A549 (cell line): ENCODE measurements around the gene NEK8. TPM values are rescaled to one million over a fixed set of nuclear protein-coding genes. Genes with fewer than 3 reads are reported as not detected.

Experiments used
- ATAC-seq, 2 experiments: fragments of 200-7000 bp in 1 of 2; fragments of >200 bp in 1 of 2; cut with Nextera tagmentation in 1 of 2; cut with Tn5 transposase in 1 of 2; 3 replicates each; pipeline versions ENCODE4 v1.8.0 to v1.9.1; 2018 to 2020; ENCODE audit warnings: mild to moderate bottlenecking in 1 of 2, moderate library complexity in 1 of 2
- CTCF ChIA-PET: fragments of 300-600 bp; sonication (Branson Sonifier 250); formaldehyde crosslinking; extraction: SDS; loops from one replicate; lab custom pipeline; 2021; ENCODE audit warnings: antibody characterized with exemption, inconsistent platforms; lab: Yijun Ruan, JAX
- POLR2A ChIA-PET: fragments of 350-600 bp; formaldehyde crosslinking; extraction: SDS; loops from one replicate; lab custom pipeline; 2021; ENCODE audit warnings: antibody characterized with exemption, inconsistent platforms; lab: Yijun Ruan, JAX
- DNase-seq, 2 experiments: peaks; one replicate each; pipeline versions ENCODE4 v3.0.0 to v3.0.0-alpha.2; 2011 to 2016; ENCODE audit warnings: low read depth in 1 of 2, low spot score in 1 of 2
- FAIRE-seq: peaks from 2 replicates; lab custom pipeline; 2011; peaks lifted over from hg19 to GRCh38; lab: Jason Lieb, UNC
- H3K27ac ChIP-seq, 2 experiments: fragments of >200 bp; sonication (Bioruptor Twin); formaldehyde crosslinking; 3 replicates each; pipeline ENCODE4 v1.5.1; 2016 to 2017
- H3K4me1 ChIP-seq: fragments of >200 bp; sonication (Bioruptor Twin); formaldehyde crosslinking; 3 replicates; pipeline ENCODE4 v1.6.1; 2016
- H3K4me2 ChIP-seq: fragments of >200 bp; sonication (Bioruptor Twin); formaldehyde crosslinking; 3 replicates; pipeline ENCODE4 v1.6.1; 2016
- H3K4me3 ChIP-seq: fragments of >200 bp; sonication (Bioruptor Twin); formaldehyde crosslinking; 3 replicates; pipeline ENCODE4 v1.5.1; 2016
- H3K9me3 ChIP-seq: fragments of >200 bp; sonication (Bioruptor Twin); formaldehyde crosslinking; 3 replicates; pipeline ENCODE4 v1.6.1; 2016
- CBX8 ChIP-seq: fragments of 200-600 bp; sonication (generic); IDR thresholded peaks from 2 replicates; pipeline ENCODE4 v1.6.1; 2016
- CEBPB ChIP-seq, 2 experiments: fragments of >200 bp in 1 of 2; sonication (Bioruptor Twin) in 1 of 2; formaldehyde crosslinking in 1 of 2; IDR thresholded peaks; 2 replicates each; pipeline ENCODE4 v1.6.1; 2012 to 2016
- CHD2 ChIP-seq: fragments of 150-350 bp; IDR thresholded peaks from 2 replicates; pipeline ENCODE4 v1.6.1; 2014; ENCODE audit warnings: low read length; ENCODE audit not compliant: partially characterized antibody
- EHF ChIP-seq: fragments of 250-450 bp; sonication (Bioruptor Pico); IDR thresholded peaks from 2 replicates; pipeline ENCODE4 v1.5.0; 2020; ENCODE audit warnings: mild to moderate bottlenecking
- EHMT2 ChIP-seq: fragments of 200-600 bp; sonication (generic); IDR thresholded peaks from 2 replicates; pipeline ENCODE4 v1.6.1; 2016; ENCODE audit warnings: antibody characterized with exemption, low read depth, mild to moderate bottlenecking, moderate library complexity
- ESRRA ChIP-seq: fragments of 150-350 bp; IDR thresholded peaks from 2 replicates; pipeline ENCODE4 v1.6.1; 2014; ENCODE audit warnings: mild to moderate bottlenecking, low read length, borderline replicate concordance
- FOSL2 ChIP-seq, 2 experiments: fragments of 450-650 bp in 1 of 2; fragments of >200 bp in 1 of 2; sonication (Bioruptor Twin) in 1 of 2; formaldehyde crosslinking; IDR thresholded peaks; 2 replicates each; pipeline versions ENCODE4 v1.5.0 to v1.6.1; 2016 to 2020; ENCODE audit warnings: mild to moderate bottlenecking in 1 of 2, moderate library complexity in 1 of 2
- FOXS1 ChIP-seq: fragments of 250-450 bp; sonication (Bioruptor Pico); IDR thresholded peaks from 2 replicates; pipeline ENCODE4 v1.5.0; 2020; ENCODE audit warnings: mild to moderate bottlenecking, moderate library complexity
- GATA3 ChIP-seq: IDR thresholded peaks from 2 replicates; pipeline ENCODE4 v1.6.1; 2012; ENCODE audit warnings: borderline replicate concordance
- HDAC2 ChIP-seq: fragments of 200-600 bp; sonication (generic); IDR thresholded peaks from 2 replicates; pipeline ENCODE4 v1.6.1; 2016
- JUN ChIP-seq, 2 experiments: fragments of >200 bp; sonication (Bioruptor Twin); formaldehyde crosslinking; IDR thresholded peaks; 2 replicates in 1 of 2; 3 replicates in 1 of 2; pipeline ENCODE4 v1.6.1; 2016 to 2017
- KDM5A ChIP-seq: fragments of 200-600 bp; sonication (generic); IDR thresholded peaks from 2 replicates; pipeline ENCODE4 v1.6.1; 2016; ENCODE audit warnings: antibody characterized with exemption, mild to moderate bottlenecking
- MAFK ChIP-seq: fragments of 450-650 bp; IDR thresholded peaks from 2 replicates; pipeline ENCODE4 v1.6.1; 2014; ENCODE audit not compliant: partially characterized antibody
- MAZ ChIP-seq: fragments of 150-350 bp; IDR thresholded peaks from 2 replicates; pipeline ENCODE4 v1.6.1; 2014; ENCODE audit warnings: antibody characterized with exemption, low read depth, low read length, borderline replicate concordance
- NPAS2 ChIP-seq: fragments of 250-450 bp; sonication (Bioruptor Pico); IDR thresholded peaks from 2 replicates; pipeline ENCODE4 v1.8.0; 2022; ENCODE audit warnings: mild to moderate bottlenecking, moderate library complexity, borderline replicate concordance
- NR3C1 ChIP-seq: fragments of >200 bp; sonication (Bioruptor Twin); formaldehyde crosslinking; IDR thresholded peaks from 3 replicates; pipeline ENCODE4 v1.6.1; 2017
- PHF8 ChIP-seq: fragments of 200-600 bp; sonication (generic); IDR thresholded peaks from 2 replicates; pipeline ENCODE4 v1.6.1; 2016; ENCODE audit warnings: low read depth, mild to moderate bottlenecking, antibody characterized with exemption, moderate library complexity, borderline replicate concordance
- POLR2A ChIP-seq: IDR thresholded peaks from 2 replicates; pipeline ENCODE4 v1.6.1; 2012; ENCODE audit warnings: mild to moderate bottlenecking, low read length
- POLR2AphosphoS2 ChIP-seq: conservative IDR thresholded peaks from 2 replicates; pipeline ENCODE4 v1.6.1; 2012; ENCODE audit warnings: low read length, improper control_type of control experiment, inconsistent platforms
- RAD21 ChIP-seq, 2 experiments: fragments of >200 bp in 1 of 2; sonication (Bioruptor Twin) in 1 of 2; formaldehyde crosslinking in 1 of 2; IDR thresholded peaks in 1 of 2; conservative IDR thresholded peaks in 1 of 2; 2 replicates in 1 of 2; 3 replicates in 1 of 2; pipeline ENCODE4 v1.6.1; 2012 to 2018; ENCODE audit warnings: inconsistent platforms in 1 of 2
- RNF2 ChIP-seq: fragments of 200-600 bp; sonication (generic); IDR thresholded peaks from 2 replicates; pipeline ENCODE4 v1.6.1; 2016; ENCODE audit warnings: low read depth, mild to moderate bottlenecking, antibody characterized with exemption, moderate library complexity, borderline replicate concordance
- SMC3 ChIP-seq: fragments of >200 bp; sonication (Bioruptor Twin); formaldehyde crosslinking; IDR thresholded peaks from 3 replicates; pipeline ENCODE4 v1.6.1; 2018; ENCODE audit warnings: inconsistent platforms
- TFCP2L1 ChIP-seq: fragments of 250-450 bp; sonication (Bioruptor Pico); IDR thresholded peaks from 2 replicates; pipeline ENCODE4 v1.5.0; 2021; ENCODE audit warnings: mild to moderate bottlenecking
- TP53 ChIP-seq: fragments of 250-450 bp; sonication (Bioruptor Pico); IDR thresholded peaks from 2 replicates; pipeline ENCODE4 v1.5.0; 2021; ENCODE audit warnings: mild to moderate bottlenecking, moderate library complexity
- ZC3H11A ChIP-seq: fragments of 450-650 bp; IDR thresholded peaks from 2 replicates; pipeline ENCODE4 v1.6.1; 2014; ENCODE audit warnings: antibody characterized with exemption, mild to moderate bottlenecking
- ZFP36 ChIP-seq: fragments of 450-650 bp; IDR thresholded peaks from 2 replicates; pipeline ENCODE4 v1.6.1; 2014; ENCODE audit warnings: borderline replicate concordance; ENCODE audit not compliant: partially characterized antibody
- ZNF302 ChIP-seq: fragments of 250-450 bp; sonication (Bioruptor Pico); IDR thresholded peaks from 2 replicates; pipeline ENCODE4 v1.9.0; 2021; ENCODE audit warnings: inconsistent platforms, mild to moderate bottlenecking, moderate library complexity
- WGBS: methylation state at CpG from one replicate; pipeline ENCODE4 v1.1.6; 2017; ENCODE audit errors: missing lambda C conversion rate; 5-methylcytosine and 5-hydroxymethylcytosine counted together
- polyA plus RNA-seq, 4 experiments: library from polyadenylated mRNA; depleted of rRNA in 3 of 4; stranded (reverse); fragments of >200 nt; fragmentation: RNase III in 1 of 4; extraction: RNeasy Plus Mini Kit Qiagen cat#74134 plus additional on column Dnase treatment in 1 of 4; gene quantifications; 2 replicates in 3 of 4; 3 replicates in 1 of 4; pipeline ENCODE4 v1.2.3, GENCODE V29; 2011 to 2017
- TF ChIP-seq, protein P1 (sequence below): fragments of >200 bp; sonication (Bioruptor Twin); formaldehyde crosslinking; IDR thresholded peaks from 3 replicates; pipeline ENCODE4 v1.6.1; 2016
- TF ChIP-seq, protein P2 (sequence below): IDR thresholded peaks from 2 replicates; pipeline ENCODE4 v1.6.1; 2012
- TF ChIP-seq, protein P3 (sequence below): fragments of 150-350 bp; IDR thresholded peaks from 2 replicates; pipeline ENCODE4 v1.6.1; 2014; ENCODE audit warnings: low read depth, mild to moderate bottlenecking, low read length
- TF ChIP-seq, protein P4 (sequence below): fragments of >200 bp; sonication (Bioruptor Twin); formaldehyde crosslinking; IDR thresholded peaks from 2 replicates; pipeline ENCODE4 v1.6.1; 2016
- TF ChIP-seq, protein P5 (sequence below): fragments of 250-450 bp; sonication (Bioruptor Pico); IDR thresholded peaks from 2 replicates; pipeline ENCODE4 v1.5.0; 2020; ENCODE audit warnings: low read depth, mild to moderate bottlenecking, moderate library complexity
- TF ChIP-seq, protein P6 (sequence below): IDR thresholded peaks from 2 replicates; pipeline ENCODE4 v1.6.1; 2012; ENCODE audit warnings: low read depth, borderline replicate concordance
- TF ChIP-seq, protein P7 (sequence below): fragments of 450-650 bp; IDR thresholded peaks from 2 replicates; pipeline ENCODE4 v1.6.1; 2014; ENCODE audit warnings: antibody characterized with exemption

NEK8 gene
- polyA plus RNA-seq, 2 of the 4 experiments (the other 2 are of a cell fraction): 5.1 to 5.3 TPM

DNA sequence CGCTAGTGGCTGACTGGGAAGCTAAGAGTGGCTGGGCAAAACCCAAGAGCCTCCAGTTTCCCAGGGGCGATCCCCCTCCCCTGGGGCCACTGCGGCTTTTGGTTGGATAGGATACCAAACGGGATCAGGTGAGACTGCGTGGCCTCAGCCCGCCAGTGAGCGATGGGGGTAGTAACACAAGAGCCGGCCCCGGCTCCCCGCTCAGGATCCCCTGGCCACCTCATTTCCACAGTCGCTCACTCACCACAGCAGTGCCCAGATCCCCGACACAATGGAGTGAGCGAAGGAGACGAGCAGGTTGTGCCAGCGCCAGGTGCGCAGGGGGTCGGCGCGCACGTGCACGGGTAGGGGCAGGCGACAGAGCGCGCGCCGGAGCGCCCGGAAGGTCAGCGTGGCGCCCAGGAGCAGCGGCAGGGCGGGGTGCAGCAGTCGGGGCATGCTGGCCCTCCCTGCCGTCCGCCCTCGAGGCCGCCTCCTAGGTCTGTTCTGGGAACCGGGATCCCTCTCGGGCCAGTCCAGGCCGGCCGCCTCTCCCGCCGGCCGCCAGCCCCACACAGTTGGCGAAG lies 2.8 kb upstream of the NEK8 start (continued):
- TF ChIP-seq EHF (CRISPR knock-in tag): peak; percentile 84
- peak; percentile 54; the same call in 1 of the 2 replicates for TF ChIP-seq PHF8

DNA sequence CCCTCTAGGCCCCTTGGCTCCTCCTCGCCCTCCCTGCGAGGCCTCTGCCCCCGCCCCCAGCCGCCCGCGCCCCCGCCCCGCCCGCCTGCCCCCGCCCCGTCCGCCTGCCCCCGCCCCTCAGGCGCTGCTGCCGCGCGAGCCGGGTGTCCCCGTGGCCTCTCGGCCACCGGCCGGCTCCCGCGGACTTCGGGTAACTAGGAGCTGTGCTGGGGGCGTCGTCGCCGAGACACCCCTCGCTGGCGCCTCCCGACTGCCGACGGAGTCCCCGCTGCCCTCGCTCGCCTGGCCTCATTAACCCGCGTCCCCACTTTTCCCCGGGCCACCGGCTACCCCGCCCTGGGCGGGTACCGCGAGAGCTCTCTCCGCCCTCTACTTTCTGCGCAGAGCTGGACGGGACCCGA lies 2.4 kb upstream of the NEK8 start, which contains the start of gene TLCD1:
TSS of gene TLCD1 (minus strand) at position 8 of the 401 bp plus-strand sequence. CDS start 136 bp downstream, outside the sequence.
- H3K4me3 ChIP-seq: peak within 1 kb of the TSS; percentile 63
- POLR2A ChIA-PET: interaction anchor here (0.6 to 5.3 kb wide), 20 partner anchors 9 to 391 kb away, joined by 3 to 369 read pairs (median 5); partner anchors contain the start of genes BLTP2, FLOT2, PHF12 and PROCA1
- DNase-seq: peak; percentile 73 to 92
- peak; percentile 36 to 55 for ATAC-seq
- H3K4me2 ChIP-seq: peak within 1 kb of the TSS; percentile 92
- peak within 1 kb of the TSS; percentile 94 to 98 for H3K27ac ChIP-seq
- 2% methylated on average over 32 of the region's 49 CpGs for WGBS
- H3K9me3 ChIP-seq: no peaks in the 10 kb centered on the region
- H3K4me1 ChIP-seq: peaks cover 47% of the 10 kb centered on the region
- CTCF ChIA-PET: interaction anchor here (0.5 to 17.5 kb wide), 68 partner anchors 9 to 811 kb away, joined by 3 to 977 read pairs (median 7); partner anchors contain the start of genes BLTP2, DHRS13, FAM222B and FLOT2
- no peak for FAIRE-seq
- TF ChIP-seq POLR2A: no peak
- TF ChIP-seq RNF2: no peak
- no peak for TF ChIP-seq POLR2AphosphoS2
- no peak for TF ChIP-seq CEBPB (IDR thresholded peaks at IDR 0.05)
- TF ChIP-seq, protein P1, sequence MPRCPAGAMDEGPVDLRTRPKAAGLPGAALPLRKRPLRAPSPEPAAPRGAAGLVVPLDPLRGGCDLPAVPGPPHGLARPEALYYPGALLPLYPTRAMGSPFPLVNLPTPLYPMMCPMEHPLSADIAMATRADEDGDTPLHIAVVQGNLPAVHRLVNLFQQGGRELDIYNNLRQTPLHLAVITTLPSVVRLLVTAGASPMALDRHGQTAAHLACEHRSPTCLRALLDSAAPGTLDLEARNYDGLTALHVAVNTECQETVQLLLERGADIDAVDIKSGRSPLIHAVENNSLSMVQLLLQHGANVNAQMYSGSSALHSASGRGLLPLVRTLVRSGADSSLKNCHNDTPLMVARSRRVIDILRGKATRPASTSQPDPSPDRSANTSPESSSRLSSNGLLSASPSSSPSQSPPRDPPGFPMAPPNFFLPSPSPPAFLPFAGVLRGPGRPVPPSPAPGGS: peak; percentile 0; the same call in 1 of the 3 replicates
- TF ChIP-seq TP53: no peak
- TF ChIP-seq GATA3: no peak
- no peak for TF ChIP-seq FOXS1 (CRISPR knock-in tag)
- no peak for TF ChIP-seq ZFP36
- peak; percentile 75; the same call in 1 of the 2 replicates for TF ChIP-seq TFCP2L1 (CRISPR knock-in tag)
- TF ChIP-seq, protein P2, sequence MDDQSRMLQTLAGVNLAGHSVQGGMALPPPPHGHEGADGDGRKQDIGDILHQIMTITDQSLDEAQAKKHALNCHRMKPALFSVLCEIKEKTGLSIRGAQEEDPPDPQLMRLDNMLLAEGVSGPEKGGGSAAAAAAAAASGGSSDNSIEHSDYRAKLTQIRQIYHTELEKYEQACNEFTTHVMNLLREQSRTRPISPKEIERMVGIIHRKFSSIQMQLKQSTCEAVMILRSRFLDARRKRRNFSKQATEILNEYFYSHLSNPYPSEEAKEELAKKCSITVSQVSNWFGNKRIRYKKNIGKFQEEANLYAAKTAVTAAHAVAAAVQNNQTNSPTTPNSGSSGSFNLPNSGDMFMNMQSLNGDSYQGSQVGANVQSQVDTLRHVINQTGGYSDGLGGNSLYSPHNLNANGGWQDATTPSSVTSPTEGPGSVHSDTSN: no peak
- no peak; a peak in 2 of 5 replicates for TF ChIP-seq JUN (IDR thresholded peaks at IDR 0.05)
- TF ChIP-seq, protein P3, sequence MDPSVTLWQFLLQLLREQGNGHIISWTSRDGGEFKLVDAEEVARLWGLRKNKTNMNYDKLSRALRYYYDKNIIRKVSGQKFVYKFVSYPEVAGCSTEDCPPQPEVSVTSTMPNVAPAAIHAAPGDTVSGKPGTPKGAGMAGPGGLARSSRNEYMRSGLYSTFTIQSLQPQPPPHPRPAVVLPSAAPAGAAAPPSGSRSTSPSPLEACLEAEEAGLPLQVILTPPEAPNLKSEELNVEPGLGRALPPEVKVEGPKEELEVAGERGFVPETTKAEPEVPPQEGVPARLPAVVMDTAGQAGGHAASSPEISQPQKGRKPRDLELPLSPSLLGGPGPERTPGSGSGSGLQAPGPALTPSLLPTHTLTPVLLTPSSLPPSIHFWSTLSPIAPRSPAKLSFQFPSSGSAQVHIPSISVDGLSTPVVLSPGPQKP: no peak
- no peak for TF ChIP-seq EHF (CRISPR knock-in tag)
- TF ChIP-seq PHF8: 0 out of 2 replicates have a peak, but pooled peaks have one; percentile 29
- TF ChIP-seq MAZ: peak; percentile 38; the same call in 1 of the 2 replicates
- no peak for TF ChIP-seq SMC3
- TF ChIP-seq ZNF302 (CRISPR knock-in tag): no peak
- TF ChIP-seq, protein P4, sequence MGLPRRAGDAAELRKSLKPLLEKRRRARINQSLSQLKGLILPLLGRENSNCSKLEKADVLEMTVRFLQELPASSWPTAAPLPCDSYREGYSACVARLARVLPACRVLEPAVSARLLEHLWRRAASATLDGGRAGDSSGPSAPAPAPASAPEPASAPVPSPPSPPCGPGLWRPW: no peak
- TF ChIP-seq ZC3H11A: no peak
- TF ChIP-seq HDAC2: no peak
- TF ChIP-seq EHMT2: no peak
- TF ChIP-seq, protein P5, sequence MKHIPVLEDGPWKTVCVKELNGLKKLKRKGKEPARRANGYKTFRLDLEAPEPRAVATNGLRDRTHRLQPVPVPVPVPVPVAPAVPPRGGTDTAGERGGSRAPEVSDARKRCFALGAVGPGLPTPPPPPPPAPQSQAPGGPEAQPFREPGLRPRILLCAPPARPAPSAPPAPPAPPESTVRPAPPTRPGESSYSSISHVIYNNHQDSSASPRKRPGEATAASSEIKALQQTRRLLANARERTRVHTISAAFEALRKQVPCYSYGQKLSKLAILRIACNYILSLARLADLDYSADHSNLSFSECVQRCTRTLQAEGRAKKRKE (CRISPR knock-in tag): no peak
- no peak for TF ChIP-seq CBX8
- no peak for TF ChIP-seq ESRRA
- no peak for TF ChIP-seq KDM5A
- no peak for TF ChIP-seq MAFK
- peak; percentile 83 for TF ChIP-seq CHD2
- TF ChIP-seq, protein P6, sequence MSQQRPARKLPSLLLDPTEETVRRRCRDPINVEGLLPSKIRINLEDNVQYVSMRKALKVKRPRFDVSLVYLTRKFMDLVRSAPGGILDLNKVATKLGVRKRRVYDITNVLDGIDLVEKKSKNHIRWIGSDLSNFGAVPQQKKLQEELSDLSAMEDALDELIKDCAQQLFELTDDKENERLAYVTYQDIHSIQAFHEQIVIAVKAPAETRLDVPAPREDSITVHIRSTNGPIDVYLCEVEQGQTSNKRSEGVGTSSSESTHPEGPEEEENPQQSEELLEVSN: no peak
- TF ChIP-seq NPAS2 (CRISPR knock-in tag): no peak
- no peak for TF ChIP-seq RAD21 (conservative IDR thresholded peaks at IDR 0.05 in 1 of 2, IDR thresholded peaks at IDR 0.05 in 1 of 2)
- TF ChIP-seq, protein P7, sequence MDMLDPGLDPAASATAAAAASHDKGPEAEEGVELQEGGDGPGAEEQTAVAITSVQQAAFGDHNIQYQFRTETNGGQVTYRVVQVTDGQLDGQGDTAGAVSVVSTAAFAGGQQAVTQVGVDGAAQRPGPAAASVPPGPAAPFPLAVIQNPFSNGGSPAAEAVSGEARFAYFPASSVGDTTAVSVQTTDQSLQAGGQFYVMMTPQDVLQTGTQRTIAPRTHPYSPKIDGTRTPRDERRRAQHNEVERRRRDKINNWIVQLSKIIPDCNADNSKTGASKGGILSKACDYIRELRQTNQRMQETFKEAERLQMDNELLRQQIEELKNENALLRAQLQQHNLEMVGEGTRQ: no peak
- TF ChIP-seq NR3C1: no peak
- TF ChIP-seq FOSL2 (IDR thresholded peaks at IDR 0.05): no peak
- TF ChIP-seq FOSL2 (CRISPR knock-in tag; IDR thresholded peaks at IDR 0.05): no peak
